GM19467 (cell line): Measurements from ENCODE around the gene POLR2J.
A peak's percentile ranks its signal among the peaks of the same experiment; 100 is the strongest.
"Not testable (repeated sequence)": the region's sequence is repeated elsewhere in the genome, so short reads cannot be mapped to it uniquely, and the experiment has no call there.

Experiments used
- ATAC-seq: cut with Tn5 transposase; IDR thresholded peaks from one replicate; pipeline ENCODE4 v1.9.1; 2021; ENCODE audit warnings: mild to moderate bottlenecking, moderate library complexity; ENCODE audit not compliant: unreplicated experiment

Gene POLR2J

DNA sequence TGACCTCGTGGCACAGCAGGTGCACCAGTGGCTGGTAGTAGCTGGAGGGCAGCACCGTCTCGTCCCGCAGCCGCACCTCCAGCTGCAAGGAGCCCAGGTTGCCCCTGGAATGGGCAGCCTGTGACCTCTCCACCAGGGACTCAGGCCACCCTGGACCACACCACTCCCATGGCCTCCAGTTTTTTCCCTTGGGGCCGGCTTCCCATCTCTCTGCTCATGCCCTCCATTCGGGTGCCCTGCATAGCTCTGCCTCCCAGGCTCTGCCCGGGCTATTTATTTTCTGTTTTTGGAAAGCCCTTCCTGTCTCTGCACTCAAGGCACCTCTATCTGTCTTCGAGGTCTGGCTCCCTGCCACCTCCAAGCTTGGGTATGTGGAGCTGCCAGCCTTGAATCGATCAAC, 18.1 kb upstream of the POLR2J start:
- not testable (repeated sequence) for ATAC-seq

DNA sequence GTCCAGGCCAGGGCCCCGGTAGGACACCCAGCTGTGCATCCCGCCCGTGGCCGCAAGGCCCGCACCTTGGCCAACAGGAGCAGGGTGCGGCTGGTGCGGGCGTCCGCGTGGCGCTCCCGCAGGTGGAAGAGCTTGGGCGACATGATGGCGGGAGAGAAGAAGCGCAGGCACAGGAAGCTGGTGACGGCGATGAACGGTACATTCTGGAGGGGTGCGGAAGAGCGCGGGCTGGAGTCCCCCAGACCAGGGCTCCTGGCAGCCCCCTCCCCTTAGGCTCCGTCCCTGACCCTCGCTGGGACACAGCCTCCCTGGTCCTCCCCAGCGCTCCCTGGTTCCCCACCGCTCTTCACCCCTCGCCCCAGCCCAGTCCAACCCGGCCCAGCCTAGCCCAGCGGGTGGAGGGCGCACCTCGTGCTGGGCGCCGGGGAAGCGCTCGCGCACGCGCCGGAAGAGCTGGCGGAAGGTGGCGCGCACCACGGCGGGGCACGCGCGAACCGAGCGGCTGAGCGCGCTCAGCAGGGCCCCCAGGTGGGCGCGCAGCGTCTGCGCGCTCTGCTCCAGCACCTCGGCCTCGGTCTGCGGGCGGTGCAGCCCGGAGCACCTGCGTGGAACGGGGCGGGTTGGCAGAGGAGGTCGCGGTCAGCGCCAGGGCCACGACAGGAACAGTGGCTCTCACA, 15.9 kb upstream of the POLR2J start:
- peak; percentile 66 for ATAC-seq

DNA sequence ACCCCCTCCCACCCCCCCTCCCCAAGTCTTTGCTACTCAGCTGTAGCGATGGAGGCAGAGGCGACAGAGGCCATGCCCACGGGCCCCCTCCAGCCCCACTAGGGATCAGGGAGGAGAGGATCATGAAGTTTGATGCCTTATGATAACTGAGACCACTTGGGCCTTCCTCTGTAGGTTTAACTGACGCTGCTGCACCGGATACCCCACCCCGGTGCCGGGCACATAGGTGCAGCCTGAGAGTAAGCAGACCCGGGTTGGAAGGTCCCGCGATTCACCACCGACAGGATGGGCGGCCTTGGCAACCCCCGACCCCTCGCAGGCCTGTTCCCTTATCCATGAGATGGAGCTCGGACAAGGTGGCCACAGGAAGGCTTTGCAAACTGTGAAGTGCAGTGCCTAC, 15.3 kb upstream of the POLR2J start:
- ATAC-seq, result not testable (repeated sequence)

DNA sequence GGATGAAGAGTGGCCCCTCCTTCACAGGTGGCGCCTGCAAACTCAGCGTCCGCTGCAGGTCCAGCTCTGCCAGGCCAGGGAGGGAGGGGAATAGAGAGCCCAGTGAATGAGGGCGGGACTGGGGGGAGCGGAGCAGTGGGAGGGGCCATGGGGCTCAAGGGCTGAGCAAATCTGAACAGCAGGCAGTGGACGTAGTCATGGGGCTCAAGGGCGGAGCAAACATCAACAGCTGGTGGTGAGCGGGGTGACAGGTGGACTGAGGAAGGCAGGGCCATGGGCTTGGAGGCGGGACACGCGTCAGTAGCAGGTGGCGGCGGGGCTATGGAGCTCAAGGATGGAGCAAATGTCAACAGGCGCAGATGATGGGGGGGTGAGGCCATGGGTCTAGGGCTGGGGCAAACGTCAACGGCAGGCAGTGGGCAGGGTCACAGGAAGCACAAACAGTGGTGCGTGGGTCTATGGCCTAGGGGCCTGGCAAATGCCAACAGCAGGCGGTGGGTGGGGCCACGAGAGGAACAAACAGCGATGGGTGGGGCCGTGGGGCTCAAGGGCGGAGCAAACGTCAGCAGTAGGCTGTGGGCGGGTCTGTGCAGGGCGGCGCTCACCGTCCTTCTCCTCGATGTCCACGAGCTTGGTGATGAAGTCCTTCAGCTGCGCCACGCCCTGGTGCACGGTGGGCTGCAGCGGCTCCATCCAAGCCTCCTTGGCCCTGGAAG, 14.7 kb upstream of the POLR2J start:
- ATAC-seq, result peak; percentile 42

DNA sequence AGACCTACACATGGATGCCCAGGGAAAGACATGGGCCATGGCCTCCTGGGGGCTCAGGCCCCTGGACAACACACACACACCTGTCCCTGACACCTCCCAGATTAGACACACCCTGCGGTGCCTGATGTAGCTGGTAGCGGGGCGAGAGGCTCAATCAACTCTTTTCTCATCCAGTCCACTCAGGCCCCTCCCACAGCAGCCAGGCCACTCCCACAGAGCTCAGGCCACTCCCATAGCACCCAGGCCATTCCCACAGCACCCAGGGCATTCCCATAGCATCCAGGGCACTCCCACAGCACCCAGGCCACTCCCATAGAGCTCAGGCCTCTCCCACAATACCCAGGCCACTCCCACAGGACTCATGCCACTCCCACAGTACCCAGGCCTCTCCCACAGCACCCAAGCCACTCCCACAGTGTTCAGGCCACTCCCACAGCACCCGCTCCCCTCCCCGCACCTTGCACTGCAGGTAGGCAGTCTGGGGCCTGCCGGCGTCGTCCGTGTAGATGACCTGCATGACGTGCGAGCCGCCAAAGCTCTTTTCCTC, 11.9 kb upstream of the POLR2J start:
- ATAC-seq, result peak; percentile 29

DNA sequence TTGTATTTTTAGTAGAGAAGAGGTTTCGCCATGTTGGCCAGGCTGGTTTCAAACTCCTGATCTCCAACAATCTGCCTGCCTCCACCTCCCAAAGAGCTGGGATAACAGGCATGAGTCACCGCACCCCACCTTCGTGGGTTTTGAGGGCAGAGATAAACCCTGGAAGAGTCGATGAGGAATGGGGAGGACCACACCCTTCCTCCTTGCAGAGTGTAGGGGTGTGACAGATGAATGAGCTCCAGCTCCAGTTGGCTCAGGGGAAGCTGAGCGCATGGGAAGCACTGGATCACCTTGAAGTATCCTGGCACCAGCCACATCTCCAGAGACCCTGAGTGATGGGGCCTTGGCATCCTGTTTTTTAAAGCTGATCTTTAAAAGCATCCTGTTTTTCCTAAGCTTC, 5.6 kb upstream of the POLR2J start:
- not testable (repeated sequence) for ATAC-seq

DNA sequence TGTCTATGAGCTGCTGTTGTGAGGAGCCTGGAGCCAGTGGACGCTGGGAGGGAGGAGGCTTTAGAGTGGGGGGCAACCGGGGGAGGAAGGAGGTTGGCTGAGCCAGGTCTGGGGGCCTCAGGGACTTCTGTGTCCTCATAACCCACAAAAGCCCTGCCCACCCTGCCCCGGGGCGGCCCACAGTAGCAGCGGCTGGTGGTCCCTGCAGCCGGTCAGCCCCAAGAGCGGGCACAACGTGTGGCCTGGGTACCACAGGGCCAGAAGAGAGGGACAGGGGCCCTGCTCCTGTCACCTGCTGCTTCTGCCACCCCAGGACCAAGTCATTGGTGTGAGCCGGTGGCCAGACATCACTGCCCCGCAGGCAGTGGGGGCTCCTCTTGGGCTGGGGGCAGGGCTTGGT, 3.2 kb upstream of the POLR2J start:
- not testable (repeated sequence) for ATAC-seq

DNA sequence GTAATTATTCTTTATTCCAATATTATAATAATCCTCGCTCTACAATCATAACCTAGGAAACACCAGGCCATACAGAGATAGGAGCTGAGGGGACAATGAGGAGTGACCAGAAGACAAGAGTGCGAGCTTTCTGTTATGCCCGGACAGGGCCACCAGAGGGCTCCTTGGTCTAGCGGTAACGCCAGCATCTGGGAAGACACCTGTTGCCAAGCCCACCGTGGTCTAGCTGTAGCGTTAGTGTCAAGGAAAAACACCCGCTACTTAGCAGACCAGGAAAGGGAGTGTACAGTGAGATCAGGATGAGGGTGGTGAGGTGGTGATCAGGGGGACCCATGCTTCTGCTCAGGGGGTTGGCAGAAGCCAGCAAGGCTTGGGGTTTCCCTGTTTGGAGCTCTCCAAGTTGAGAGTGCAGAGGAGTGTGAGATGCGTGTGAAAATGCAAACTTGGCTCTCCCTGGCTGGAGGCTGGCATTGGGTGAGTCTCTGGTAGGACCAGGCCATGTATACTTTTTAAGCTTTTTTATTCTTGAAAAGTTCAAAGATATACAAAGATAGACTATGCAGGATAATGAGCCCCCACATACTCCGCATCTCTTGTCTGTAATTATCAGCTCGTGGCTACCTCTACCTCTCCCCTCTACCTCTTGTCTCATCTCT, 1.4 kb upstream of the POLR2J start:
- not testable (repeated sequence) for ATAC-seq

DNA sequence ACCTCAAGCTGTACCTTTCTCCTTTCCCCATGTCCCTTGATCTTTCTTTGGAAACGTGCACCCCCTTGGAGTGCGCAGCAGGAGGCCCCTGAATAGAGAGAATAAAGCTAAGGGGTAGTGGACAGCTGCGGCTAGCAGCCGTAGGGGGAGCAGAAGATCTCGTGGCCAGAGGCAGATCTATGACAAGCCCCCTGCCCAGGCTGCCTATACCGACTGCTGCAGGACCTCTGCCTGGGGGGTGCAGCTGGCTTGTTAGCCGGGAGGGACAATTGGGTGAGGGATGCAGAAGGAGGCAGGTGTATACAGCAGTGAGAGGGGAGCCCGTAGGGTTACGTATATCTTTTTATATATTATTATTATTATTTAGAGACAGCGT, 475 bp upstream of the POLR2J start:
- ATAC-seq, result not testable (repeated sequence)

DNA sequence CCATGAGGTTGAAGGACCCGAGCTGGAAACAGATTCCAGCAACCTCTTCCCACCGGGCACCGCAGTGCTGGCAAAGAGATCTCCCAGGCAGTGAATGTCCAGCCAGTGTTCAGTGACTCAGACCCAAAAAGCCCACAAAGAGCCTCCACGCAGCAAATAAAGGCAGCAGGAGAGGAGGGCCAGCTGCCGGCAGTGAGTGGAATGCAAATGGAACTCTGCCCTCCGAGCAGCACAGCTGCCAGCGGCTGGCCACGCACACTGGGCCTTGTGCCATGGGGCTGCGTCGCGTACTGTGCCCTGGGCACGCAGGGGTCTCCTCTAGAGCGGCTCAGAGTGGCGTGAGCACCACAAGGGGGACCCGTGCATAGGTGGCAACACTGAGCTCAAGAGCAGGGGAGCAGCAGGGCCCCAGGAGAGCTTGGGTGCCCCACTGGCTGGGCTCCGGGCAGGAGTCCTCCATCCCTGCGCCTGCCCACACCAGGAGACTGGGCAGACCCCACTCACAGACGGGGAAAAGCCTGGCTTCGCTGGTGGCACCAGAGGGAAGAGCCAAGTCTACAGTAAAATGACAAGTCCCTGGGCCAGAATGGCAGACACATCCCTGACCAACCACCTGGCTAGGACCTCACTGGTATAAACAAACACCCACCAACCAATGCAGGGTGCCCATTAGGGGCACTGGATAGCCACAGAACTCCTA, 3.8 kb downstream of the POLR2J start:
- ATAC-seq, result not testable (repeated sequence)

DNA sequence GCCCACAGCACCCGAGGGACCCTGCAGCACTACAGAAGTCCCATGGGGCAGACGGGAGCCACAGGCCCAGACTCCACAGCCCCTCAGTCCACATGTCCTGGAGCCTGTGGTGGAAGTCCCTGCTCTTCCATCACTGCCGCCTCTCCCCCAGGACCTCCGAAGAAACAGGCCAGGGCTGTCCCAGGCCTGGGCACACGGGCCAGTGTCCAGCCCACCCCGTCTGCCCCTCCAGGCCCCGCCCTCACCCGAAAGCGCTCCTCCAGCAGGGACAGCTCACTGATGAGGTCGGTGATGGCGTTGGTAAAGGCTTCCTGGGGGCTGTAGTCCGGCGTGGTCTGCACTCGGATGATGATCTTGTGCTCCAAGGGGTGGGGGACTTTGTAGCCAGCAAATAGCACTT, 4.6 kb downstream of the POLR2J start:
- not testable (repeated sequence) for ATAC-seq

DNA sequence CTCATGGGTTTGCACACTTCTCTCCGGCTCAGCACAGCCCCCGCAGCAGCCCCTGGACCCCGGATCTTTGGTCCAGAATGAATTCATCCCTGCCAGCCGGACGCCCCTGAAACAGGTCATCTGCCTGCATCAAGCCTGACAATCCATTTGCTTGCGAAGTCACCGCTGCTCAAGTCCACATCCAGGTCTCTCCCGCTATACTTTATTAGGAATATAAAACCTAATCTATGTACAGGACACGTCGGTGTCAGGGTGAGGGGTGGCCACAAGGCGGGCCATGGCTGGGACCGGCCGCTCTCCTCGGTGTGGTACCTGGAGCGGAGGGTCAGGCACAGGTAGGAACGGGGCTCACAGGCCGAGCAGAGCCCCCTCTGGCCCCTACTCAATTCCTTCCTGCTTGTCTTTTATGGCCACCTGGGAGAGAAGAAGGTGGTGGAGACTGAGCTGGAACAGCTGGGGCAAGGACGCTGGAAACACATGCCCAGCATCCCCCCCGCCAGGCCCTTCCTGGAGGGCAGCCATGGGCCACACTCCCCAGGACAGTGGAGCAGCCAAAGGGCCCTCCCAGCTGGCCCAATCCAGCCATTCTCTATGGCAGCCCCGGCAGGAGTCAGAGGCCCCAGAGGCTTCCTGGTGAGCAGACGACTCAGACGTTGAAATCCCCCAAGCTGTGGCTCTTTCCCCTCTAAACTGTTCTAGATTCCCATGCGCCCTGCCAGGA, 5.3 kb downstream of the POLR2J start:
- no peak for ATAC-seq

DNA sequence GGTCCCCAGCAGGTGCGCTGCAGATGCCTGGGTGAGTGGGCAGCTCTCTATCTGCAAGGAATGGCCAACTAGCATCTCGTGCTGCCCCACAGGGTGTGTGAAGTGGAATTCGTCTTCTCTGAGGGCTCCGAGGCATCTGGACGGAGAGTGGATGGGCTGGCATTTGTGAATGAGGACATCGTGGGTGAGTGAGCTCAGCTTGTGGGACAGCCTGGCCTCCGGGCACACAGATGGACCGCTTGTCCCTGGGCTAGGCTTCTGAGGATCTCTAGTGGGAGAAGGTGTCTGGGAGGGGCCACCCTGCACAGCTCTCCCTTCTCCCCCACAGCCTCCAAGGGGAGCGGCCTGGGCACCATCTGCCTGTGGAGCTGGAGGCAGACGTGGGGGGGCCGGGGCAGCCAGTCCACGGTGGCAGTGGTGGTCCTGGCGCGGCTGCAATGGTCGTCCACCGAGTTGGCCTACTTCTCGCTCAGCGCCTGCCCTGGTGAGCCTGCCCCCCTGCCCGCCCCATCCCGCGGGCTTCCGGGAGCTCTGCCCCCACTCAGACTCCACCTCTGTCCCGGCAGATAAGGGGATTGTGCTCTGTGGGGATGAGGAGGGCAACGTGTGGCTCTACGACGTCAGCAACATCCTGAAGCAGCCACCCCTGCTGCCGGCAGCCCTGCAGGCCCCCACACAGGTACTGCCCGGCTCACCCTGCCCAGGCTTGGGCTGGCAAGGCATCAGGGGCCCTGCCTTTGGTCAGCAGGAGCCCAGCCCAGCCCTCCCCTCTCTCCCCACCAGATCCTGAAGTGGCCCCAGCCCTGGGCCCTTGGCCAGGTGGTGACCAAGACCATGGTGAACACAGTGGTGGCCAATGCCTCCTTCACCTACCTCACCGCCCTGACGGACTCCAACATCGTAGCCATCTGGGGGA, 6.3 kb downstream of the POLR2J start:
- ATAC-seq, result no peak

DNA sequence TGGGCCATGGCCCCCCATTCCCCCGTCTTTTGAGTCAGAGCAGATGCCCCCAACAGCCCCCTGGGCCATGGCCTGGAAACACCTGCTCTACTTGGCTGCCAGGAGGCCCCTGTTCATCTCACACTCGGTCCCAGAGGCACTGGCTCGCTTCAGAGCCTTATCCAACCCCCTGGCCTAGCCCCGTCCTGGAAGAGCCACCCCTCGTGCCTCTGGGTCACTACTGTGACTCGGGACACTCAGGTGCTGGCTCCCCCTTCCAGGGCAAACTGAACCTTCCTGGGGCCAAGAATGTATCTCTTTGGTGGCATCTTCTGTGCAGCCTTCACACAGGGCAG, 7.0 kb downstream of the POLR2J start:
- ATAC-seq, result no peak

DNA sequence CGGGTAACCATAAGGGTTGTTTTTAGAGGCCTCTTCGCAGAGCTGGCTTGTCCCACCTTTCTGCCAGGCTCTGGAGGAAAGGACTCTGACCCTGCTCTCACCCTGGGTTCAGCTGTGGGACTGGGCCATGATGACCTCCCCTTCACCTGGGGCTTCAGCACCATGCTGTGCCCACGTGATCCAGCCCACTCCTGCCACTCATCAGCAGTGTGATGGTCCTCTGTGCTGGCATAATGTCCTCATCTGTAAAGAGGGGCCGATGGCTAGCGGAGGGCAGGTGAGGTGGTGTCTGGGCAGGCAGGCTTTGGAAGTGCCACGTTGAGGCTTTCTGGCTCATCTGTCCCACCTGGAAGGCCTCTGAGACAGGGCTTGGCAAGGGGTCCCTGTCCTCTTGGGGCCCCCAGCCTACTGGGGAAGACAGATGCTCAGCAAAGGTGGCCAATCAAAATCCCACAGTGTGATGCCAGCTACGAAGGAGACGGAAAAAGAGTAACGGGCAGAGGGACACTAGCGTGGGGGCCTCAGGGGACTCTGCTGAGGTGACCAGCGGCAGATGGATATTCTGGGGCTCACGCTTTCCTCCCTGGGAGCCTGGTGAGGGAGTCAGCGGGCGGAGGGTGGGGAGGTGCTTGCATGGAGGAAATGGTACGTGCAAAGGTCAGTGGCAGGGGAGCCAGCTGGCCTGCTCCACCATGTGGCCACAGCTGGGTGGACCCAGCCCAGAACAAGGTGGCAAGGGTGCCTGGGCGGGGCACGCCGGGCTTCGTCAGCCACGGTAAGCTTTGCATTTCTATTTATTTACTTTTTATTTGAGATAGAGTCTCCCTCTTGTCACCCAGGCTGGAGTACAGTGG, 8.5 kb downstream of the POLR2J start:
- no peak for ATAC-seq

DNA sequence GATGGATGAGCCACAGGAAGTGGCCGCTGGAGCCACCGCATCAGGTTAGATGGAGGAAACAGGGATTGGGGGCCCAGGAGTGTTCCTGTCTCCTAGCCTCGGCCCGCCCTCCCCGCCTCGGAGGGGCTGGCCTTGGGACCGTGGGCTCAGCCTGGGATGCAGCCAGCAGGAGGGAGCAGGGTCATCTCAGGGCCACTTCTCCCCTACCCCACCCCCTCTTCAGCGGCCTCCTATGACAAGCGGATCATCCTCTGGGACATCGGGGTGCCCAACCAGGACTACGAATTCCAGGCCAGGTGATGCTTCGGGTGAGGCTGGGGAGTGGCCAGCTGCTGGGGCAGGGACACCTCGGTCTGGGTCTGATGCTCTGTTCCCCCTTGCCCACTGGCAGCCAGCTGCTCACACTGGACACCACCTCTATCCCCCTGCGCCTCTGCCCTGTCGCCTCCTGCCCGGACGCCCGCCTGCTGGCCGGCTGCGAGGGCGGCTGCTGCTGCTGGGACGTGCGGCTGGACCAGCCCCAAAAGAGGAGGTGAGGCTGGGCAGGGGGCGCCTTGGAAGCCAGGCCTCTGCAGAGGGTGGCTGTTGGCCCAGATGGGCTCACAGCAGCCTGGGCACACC, 9.3 kb downstream of the POLR2J start:
- ATAC-seq, result no peak

DNA sequence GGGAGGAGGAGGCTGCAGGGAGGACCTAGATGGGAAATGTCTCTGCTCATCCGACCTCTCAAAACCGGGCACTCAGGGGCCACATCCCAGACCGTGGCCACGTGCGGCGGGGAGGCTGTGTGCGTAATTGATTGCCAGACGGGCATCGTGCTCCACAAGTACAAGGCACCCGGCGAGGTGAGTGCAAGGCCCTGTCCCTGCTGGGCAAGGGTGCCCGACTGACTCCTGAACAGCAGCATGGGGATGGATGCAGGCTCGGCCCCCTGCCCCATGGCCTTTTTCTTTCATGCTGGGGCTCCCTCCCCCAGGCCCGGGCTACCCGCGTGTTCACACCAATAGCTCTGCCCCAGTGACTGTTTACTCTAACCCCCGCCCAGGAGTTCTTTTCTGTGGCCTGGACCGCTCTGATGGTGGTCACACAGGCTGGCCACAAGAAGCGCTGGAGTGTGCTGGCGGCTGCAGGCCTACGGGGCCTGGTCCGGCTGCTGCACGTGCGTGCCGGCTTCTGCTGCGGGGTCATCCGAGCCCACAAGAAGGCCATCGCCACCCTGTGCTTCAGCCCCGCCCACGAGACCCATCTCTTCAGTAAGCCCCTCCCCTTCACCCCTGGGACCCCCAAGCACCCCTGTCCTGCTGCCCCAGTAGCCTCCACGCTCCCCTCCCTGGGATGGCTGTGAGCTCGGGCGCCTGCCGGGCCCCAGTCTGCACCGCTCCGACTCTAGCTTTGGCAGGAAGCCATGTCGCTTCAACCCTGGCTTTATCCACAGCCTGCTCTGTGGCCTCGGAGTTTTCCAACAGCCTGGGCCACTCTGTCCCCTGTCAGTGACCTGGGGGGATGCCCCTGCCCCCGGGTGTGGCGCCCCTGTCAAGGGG, 10.0 kb downstream of the POLR2J start:
- no peak for ATAC-seq
